Stimulated activated CD4-positive, alpha-beta T cell treated with anti-CD3 and anti-CD28 coated beads, Interleukin-15, amount 100 ng/mL, for 48 hours (primary cell): Measurements from ENCODE around the gene REL.

Experiments
- DNase-seq, 2 donors: peaks; one replicate each; pipeline ENCODE4 v3.0.0-alpha.2; 2020; ENCODE audit warnings: low read depth in 2 of 2

Gene REL

GRCh38 chr2:60964651-60965498 is 83.5 kb downstream of the REL start:
- DNase-seq = no peak

DNA sequence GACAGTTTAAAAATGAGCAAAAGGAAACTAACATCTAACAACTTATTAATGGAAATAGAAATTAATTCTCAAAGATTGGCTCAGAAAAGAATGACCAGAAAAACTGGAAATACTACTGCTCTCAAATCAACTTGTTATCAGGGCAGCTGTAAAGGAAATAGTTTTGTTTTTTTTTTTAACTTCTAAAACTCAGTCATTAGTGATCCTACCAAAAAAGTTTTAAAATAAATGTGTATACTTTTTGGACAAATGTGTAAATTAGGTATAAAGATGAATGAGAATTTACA is 84.1 kb downstream of the REL start:
- DNase-seq = no peak

- DNase-seq = no peak
Observed at GRCh38 chr2:60966507-60967405, 85.4 kb downstream of the REL start.

- no peak for DNase-seq
Observed at GRCh38 chr2:60972889-60973656, 91.7 kb downstream of the REL start.

GRCh38 chr2:60973705-60974104 is 92.3 kb downstream of the REL start:
- DNase-seq = no peak

DNA sequence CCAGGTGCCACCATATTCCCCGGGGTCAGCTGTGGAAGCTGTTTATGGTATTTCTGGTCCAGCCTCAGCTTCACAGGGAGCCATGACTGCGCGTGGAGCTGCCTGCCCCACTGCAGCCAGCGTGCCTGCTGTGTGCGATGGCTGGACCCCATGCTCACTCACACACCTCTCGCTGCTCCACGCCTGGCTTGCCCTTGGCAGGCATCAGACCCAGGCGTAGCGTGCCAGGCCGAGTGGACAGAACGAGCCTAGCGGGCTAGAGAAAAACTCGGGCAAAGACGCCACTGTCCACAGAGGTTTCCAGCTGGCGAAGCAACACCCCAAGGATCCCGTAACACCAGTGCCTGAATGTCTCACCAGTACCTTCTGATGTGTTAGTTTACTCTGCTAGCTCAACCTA is 93.3 kb downstream of the REL start:
- DNase-seq = no peak
